ENCODE measurements around the gene ZNF710.

DNA sequence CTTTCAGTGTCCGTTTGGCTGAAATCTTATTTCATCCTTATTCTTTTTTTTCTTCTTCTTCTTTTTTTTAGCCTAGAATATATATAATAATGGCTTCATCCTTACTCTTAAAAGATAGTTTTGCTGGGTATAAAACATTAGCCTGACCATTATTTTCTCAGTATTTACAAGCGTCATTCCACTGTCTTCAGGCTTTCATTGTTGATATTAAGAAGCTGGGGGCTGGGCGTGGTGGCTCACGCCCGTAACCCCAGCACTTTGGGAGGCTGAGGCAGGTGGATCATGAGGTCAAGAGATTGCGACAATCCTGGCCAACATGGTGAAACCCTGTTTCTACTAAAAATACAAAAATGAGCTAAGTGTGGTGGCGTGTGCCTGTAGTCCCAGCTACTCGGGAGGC is 10.6 kb downstream of the ZNF710 start:
- TF ChIP-seq CTCF (IDR thresholded peaks at IDR 0.05) (no peak), POLR2AphosphoS5 (IDR thresholded peaks at IDR 0.05) (no peak)
